PFSK-1 (cell line): ENCODE data around the gene TFEB.

Source experiments
- FOXP2 ChIP-seq: optimal IDR thresholded peaks from 2 replicates; pipeline ENCODE3; 2011; ENCODE audit warnings: borderline replicate concordance, control low read depth, inconsistent platforms; ENCODE audit not compliant: insufficient read depth; ENCODE audit errors: extremely low read length, extremely low read depth
- POLR2AphosphoS5 ChIP-seq: IDR thresholded peaks from 2 replicates; pipeline ENCODE4 v1.6.1; 2012; ENCODE audit warnings: low read depth, mild to moderate bottlenecking, control low read depth, low read length, moderate library complexity
- SIN3A ChIP-seq: IDR thresholded peaks from 2 replicates; pipeline ENCODE4 v1.6.1; 2012; ENCODE audit warnings: mild to moderate bottlenecking, low read length, moderate library complexity, borderline replicate concordance; ENCODE audit not compliant: insufficient read depth
- TAF1 ChIP-seq: IDR thresholded peaks from 2 replicates; pipeline ENCODE4 v1.6.1; 2012; ENCODE audit warnings: low read length, control low read depth, borderline replicate concordance; ENCODE audit not compliant: insufficient read depth
- TF ChIP-seq, protein P1 (sequence below), 2 experiments: IDR thresholded peaks; 2 replicates each; pipeline versions ENCODE4 v1.6.1 to v1.8.0; 2011 to 2012; ENCODE audit warnings: low read depth in 2 of 2, low read length in 2 of 2, control low read depth in 1 of 2, inconsistent platforms in 1 of 2, mild to moderate bottlenecking in 1 of 2, moderate library complexity in 1 of 2; ENCODE audit not compliant: insufficient read depth in 1 of 2

TFEB gene

DNA sequence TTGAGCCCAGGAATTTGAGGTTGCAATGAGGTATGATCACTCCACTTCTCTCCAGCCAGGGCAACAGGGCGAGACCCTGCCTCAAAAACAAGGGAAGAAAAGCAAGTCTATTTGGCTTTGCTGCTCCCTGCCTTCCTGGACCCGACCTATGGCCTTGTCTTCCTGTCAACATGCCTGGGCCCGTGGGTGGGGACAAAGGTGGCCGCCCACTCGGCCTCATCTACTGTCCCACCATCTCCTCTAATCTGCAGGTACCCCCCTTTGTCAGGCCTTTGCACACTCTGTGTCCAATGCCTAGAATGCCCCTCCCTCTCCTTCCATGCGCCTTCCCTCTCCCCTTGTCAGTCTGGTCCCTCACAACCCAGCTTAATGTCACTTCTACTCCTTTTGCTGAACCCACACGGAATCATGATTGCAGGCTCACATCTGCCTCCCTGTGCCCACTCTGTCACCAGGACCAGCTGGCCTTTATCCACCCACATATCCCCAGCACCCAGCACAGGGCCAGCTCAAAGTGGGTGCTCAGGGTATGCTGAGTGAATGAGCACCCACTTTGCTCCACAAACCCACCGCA is 56.8 kb downstream of the TFEB start:
- TF ChIP-seq, protein P1, sequence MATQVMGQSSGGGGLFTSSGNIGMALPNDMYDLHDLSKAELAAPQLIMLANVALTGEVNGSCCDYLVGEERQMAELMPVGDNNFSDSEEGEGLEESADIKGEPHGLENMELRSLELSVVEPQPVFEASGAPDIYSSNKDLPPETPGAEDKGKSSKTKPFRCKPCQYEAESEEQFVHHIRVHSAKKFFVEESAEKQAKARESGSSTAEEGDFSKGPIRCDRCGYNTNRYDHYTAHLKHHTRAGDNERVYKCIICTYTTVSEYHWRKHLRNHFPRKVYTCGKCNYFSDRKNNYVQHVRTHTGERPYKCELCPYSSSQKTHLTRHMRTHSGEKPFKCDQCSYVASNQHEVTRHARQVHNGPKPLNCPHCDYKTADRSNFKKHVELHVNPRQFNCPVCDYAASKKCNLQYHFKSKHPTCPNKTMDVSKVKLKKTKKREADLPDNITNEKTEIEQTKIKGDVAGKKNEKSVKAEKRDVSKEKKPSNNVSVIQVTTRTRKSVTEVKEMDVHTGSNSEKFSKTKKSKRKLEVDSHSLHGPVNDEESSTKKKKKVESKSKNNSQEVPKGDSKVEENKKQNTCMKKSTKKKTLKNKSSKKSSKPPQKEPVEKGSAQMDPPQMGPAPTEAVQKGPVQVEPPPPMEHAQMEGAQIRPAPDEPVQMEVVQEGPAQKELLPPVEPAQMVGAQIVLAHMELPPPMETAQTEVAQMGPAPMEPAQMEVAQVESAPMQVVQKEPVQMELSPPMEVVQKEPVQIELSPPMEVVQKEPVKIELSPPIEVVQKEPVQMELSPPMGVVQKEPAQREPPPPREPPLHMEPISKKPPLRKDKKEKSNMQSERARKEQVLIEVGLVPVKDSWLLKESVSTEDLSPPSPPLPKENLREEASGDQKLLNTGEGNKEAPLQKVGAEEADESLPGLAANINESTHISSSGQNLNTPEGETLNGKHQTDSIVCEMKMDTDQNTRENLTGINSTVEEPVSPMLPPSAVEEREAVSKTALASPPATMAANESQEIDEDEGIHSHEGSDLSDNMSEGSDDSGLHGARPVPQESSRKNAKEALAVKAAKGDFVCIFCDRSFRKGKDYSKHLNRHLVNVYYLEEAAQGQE (IDR thresholded peaks at IDR 0.05; ENCODE audit: insufficient read depth in 1 of 2, low read depth in 2 of 2, low read length in 2 of 2) = no peak
- TF ChIP-seq TAF1 (no peak), POLR2AphosphoS5 (no peak), FOXP2 (no peak), SIN3A (no peak)

DNA sequence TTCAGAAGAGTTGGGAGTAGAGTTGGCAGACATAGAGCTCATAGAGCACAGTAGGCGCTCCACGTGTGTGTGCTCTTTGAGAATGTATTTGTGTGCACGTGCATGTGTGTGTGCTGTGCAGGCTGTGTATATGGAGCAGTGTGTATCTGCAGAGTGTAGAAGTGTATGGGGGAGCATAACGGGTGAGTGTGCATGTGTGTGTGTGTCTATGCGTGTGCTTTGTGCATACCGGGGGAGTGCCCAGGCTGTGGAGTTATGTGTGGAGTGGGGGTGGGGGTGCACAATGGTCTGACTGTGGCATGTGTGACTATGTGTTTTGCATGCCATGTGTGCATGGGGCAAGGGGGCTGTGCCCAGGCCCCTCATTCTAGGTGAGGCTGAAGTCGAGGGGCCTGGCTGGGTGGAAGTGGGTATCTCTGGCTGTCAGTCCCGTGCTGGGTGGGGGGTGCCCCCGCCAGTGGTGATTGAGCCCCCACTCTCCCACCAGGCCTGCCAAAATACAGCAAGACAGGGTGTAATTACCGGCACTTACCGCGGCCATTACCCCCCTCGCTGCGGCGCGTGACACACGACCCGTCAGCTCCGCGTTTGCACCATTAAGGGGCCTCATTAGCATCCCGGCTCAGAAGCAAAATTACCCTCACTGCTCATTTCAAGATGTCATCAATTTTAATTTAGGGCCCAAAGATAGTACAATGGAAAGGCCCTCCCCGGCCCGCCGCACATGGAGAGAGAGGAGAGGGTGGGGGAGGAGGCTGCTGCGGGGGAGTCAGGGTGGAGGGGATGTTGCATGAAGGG is 58.1 kb downstream of the TFEB start:
- TF ChIP-seq POLR2AphosphoS5 (no peak), TAF1 (no peak), SIN3A (no peak), FOXP2 (no peak)
- TF ChIP-seq, protein P1 (IDR thresholded peaks at IDR 0.05; ENCODE audit: insufficient read depth in 1 of 2, low read depth in 2 of 2, low read length in 2 of 2) = no peak

DNA sequence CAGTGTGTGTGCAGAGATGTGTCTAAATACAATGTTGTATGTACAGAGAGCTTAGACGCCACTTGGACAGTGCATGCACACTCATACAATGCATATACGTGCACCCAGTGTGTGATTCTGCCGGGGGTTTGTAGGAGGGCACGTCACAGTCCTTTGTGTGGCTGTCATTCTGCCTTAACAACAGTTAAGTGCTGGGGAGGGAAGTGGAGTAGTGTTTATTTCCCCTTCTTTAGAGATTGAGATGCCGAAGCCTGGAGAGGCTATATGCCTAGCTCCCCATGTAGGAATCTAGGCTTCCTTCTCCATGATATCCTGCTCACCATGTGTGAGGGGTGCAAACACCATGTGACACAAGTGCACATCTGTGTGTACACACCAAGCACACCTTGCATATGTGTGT is 59.0 kb downstream of the TFEB start:
- TF ChIP-seq, protein P1 (IDR thresholded peaks at IDR 0.05; ENCODE audit: insufficient read depth in 1 of 2, low read depth in 2 of 2, low read length in 2 of 2) = no peak
- TF ChIP-seq TAF1 = no peak
- TF ChIP-seq FOXP2 = no peak
- TF ChIP-seq POLR2AphosphoS5 = no peak
- TF ChIP-seq SIN3A = no peak

DNA sequence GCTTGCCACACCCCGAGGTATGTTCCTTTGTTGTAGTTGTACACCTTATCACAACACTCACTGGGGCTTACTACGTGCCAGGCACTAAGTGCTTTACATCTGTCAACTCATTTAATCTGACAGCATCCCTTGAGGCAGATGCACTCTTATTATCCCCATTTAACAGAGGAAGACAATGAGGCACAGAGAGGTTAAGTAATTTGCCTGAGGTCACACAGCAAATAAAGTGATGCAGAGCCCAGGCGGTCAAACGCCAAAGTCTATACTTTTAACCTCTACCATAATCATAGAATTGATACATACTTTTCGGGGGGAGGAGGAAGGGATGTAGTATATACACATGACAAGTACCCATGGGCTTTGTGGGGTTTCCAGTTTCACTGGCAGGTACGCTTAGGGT is 59.4 kb downstream of the TFEB start:
- no peak for TF ChIP-seq FOXP2
- TF ChIP-seq, protein P1 (IDR thresholded peaks at IDR 0.05; ENCODE audit: insufficient read depth in 1 of 2, low read depth in 2 of 2, low read length in 2 of 2) = no peak
- no peak for TF ChIP-seq POLR2AphosphoS5
- no peak for TF ChIP-seq TAF1
- TF ChIP-seq SIN3A = no peak
